HCT116 (cell line): ENCODE measurements around the gene CD320. TPM values are rescaled to one million over a fixed set of nuclear protein-coding genes. Genes with fewer than 3 reads are reported as not detected.
"Not testable (repeated sequence)": the region's sequence is repeated elsewhere in the genome, so short reads cannot be mapped to it uniquely, and the experiment has no call there.

Experiments
- ATAC-seq: fragments of 200-7000 bp; cut with Tn5 transposase; 2 replicates; pipeline ENCODE4 v1.9.1; 2020; ENCODE audit warnings: mild to moderate bottlenecking, moderate library complexity
- BruUV-seq: library from RNA; stranded (reverse); fragments of 400-500 nt; replicated peaks from 2 replicates; lab custom pipeline; 2021; lab: Mats Ljungman, UMichigan
- CTCF ChIA-PET: fragments of 300-600 bp; sonication (Branson Sonifier 250); formaldehyde crosslinking; loops from one replicate; lab custom pipeline; 2021; ENCODE audit warnings: antibody characterized with exemption; lab: Charles Lee
- POLR2A ChIA-PET: fragments of 300-600, 350-600 bp; sonication (Branson Sonifier 250); formaldehyde crosslinking; loops from one replicate; lab custom pipeline; 2021; ENCODE audit warnings: antibody characterized with exemption; lab: Charles Lee
- RAD21 ChIA-PET, 2 experiments: fragments of 300-600 bp; sonication (Branson Sonifier 250); formaldehyde crosslinking; loops; one replicate each; lab custom pipeline; 2023; ENCODE audit warnings: low total read pairs in 2 of 2; ENCODE audit not compliant: uncharacterized antibody in 2 of 2, unreplicated experiment in 2 of 2, low non-redundant PET in 1 of 2; lab: Charles Lee
- DNase-seq: peaks from one replicate; pipeline ENCODE4 v3.0.0-alpha.2; 2010; ENCODE audit warnings: low read depth, low spot score
- H2AFZ ChIP-seq: fragments of 200-600 bp; shearing (Covaris generic), sonication (generic); 2 replicates; pipeline ENCODE4 v1.6.1; 2017; ENCODE audit warnings: low read depth, mixed run types, mixed read lengths, antibody characterized with exemption, low read length; ENCODE audit not compliant: poor library complexity, severe bottlenecking
- H3K27ac ChIP-seq: 2 replicates; pipeline ENCODE4 v1.5.1; 2012; ENCODE audit warnings: low read depth, low read length
- H3K27me3 ChIP-seq: fragments of 200-600 bp; sonication (generic); 2 replicates; pipeline ENCODE4 v1.6.1; 2016; ENCODE audit warnings: mixed run types, low read length, mixed read lengths; ENCODE audit not compliant: insufficient read depth
- H3K36me3 ChIP-seq, 2 experiments: fragments of 200-500 bp in 1 of 2; fragments of 200-600 bp in 1 of 2; sonication (Bioruptor generic) in 1 of 2; sonication (generic) in 1 of 2; 2 replicates each; pipeline versions ENCODE4 v1.5.1 to v1.6.1; 2014 to 2016; ENCODE audit warnings: low read length in 2 of 2, inconsistent platforms in 1 of 2, mixed read lengths in 1 of 2, mixed run types in 1 of 2; ENCODE audit not compliant: insufficient read depth in 2 of 2, control insufficient read depth in 1 of 2
- H3K4me1 ChIP-seq, 2 experiments: fragments of 200-600 bp in 1 of 2; sonication (generic) in 1 of 2; 2 replicates each; pipeline versions ENCODE4 v1.5.1 to v1.6.1; 2012 to 2017; ENCODE audit warnings: low read length in 2 of 2, inconsistent platforms in 1 of 2, mild to moderate bottlenecking in 1 of 2, mixed read lengths in 1 of 2, mixed run types in 1 of 2, moderate library complexity in 1 of 2; ENCODE audit not compliant: insufficient read depth in 2 of 2, control insufficient read depth in 1 of 2
- H3K4me2 ChIP-seq: fragments of 200-600 bp; sonication (generic); 2 replicates; pipeline ENCODE4 v1.6.1; 2017; ENCODE audit warnings: mixed run types, low read length, mixed read lengths
- H3K4me3 ChIP-seq, 2 experiments: fragments of 200-600 bp in 1 of 2; sonication (generic) in 1 of 2; replicated peaks in 1 of 2; 2 replicates each; pipeline ENCODE4 v1.5.1; 2011 to 2016; ENCODE audit warnings: low read length in 2 of 2, control low read depth in 1 of 2, low read depth in 1 of 2, mild to moderate bottlenecking in 1 of 2, mixed read lengths in 1 of 2, mixed run types in 1 of 2
- H3K79me2 ChIP-seq: fragments of 200-600 bp; sonication (generic); 2 replicates; pipeline ENCODE4 v1.6.1; 2017; ENCODE audit warnings: mild to moderate bottlenecking, mixed run types, low read length, moderate library complexity, mixed read lengths; ENCODE audit not compliant: insufficient read depth
- H3K9ac ChIP-seq: fragments of 200-600 bp; sonication (generic); 2 replicates; pipeline ENCODE4 v1.6.1; 2016; ENCODE audit warnings: low read length, mixed read lengths
- H3K9me2 ChIP-seq: fragments of 200-600 bp; sonication (generic), shearing (Covaris generic); 2 replicates; pipeline ENCODE4 v1.6.1; 2017; ENCODE audit warnings: mixed run types, mild to moderate bottlenecking, moderate library complexity; ENCODE audit not compliant: insufficient read depth
- H3K9me3 ChIP-seq, 2 experiments: fragments of 200-500 bp in 1 of 2; fragments of 200-600 bp in 1 of 2; sonication (Bioruptor generic) in 1 of 2; sonication (generic) in 1 of 2; 2 replicates each; pipeline ENCODE4 v1.6.1; 2014 to 2017; ENCODE audit warnings: low read length in 2 of 2, mixed read lengths in 2 of 2, inconsistent platforms in 1 of 2, low read depth in 1 of 2, mild to moderate bottlenecking in 1 of 2, mixed run types in 1 of 2, moderate library complexity in 1 of 2; ENCODE audit not compliant: control insufficient read depth in 1 of 2, insufficient read depth in 1 of 2
- H4K20me1 ChIP-seq: fragments of 200-600 bp; sonication (generic), shearing (Covaris generic); 2 replicates; pipeline ENCODE4 v1.6.1; 2017; ENCODE audit warnings: mixed run types, mild to moderate bottlenecking, moderate library complexity; ENCODE audit not compliant: insufficient read depth
- CBX3 ChIP-seq: IDR thresholded peaks from 2 replicates; pipeline ENCODE4 v1.6.1; 2012; ENCODE audit warnings: low read depth
- CEBPB ChIP-seq: IDR thresholded peaks from 2 replicates; pipeline ENCODE4 v1.6.1; 2012; ENCODE audit warnings: low read depth
- EGR1 ChIP-seq: IDR thresholded peaks from 2 replicates; pipeline ENCODE4 v1.6.1; 2012; ENCODE audit warnings: low read depth
- FOSL1 ChIP-seq: IDR thresholded peaks from 2 replicates; pipeline ENCODE4 v1.6.1; 2012; ENCODE audit warnings: low read depth
- JUND ChIP-seq: IDR thresholded peaks from 2 replicates; pipeline ENCODE4 v1.6.1; 2012
- POLR2AphosphoS5 ChIP-seq: IDR thresholded peaks from 2 replicates; pipeline ENCODE4 v1.6.1; 2011; ENCODE audit warnings: mild to moderate bottlenecking, low read depth, low read length, moderate library complexity
- RAD21 ChIP-seq: IDR thresholded peaks from 2 replicates; pipeline ENCODE4 v1.6.1; 2012; ENCODE audit warnings: low read depth, mild to moderate bottlenecking
- SP1 ChIP-seq: IDR thresholded peaks from 2 replicates; pipeline ENCODE4 v1.6.1; 2012; ENCODE audit warnings: low read depth
- intact Hi-C: fragments of 100-400 bp; cut with micrococcal nuclease; formaldehyde crosslinking; loops from 2 replicates; pipeline ENCODE4 v1.10.0; 2022
- total RNA-seq: library from RNA; stranded (reverse); gene quantifications from one replicate; pipeline ENCODE4 v1.2.1, GENCODE V29; 2021; ENCODE audit not compliant: unreplicated experiment
- TF ChIP-seq, protein P1 (sequence below): IDR thresholded peaks from 2 replicates; pipeline ENCODE4 v1.6.1; 2012
- TF ChIP-seq, protein P2 (sequence below), 3 experiments: fragments of 200-600 bp in 1 of 3; sonication (generic) in 1 of 3; IDR thresholded peaks in 2 of 3; conservative IDR thresholded peaks in 1 of 3; 2 replicates each; pipeline ENCODE4 v1.5.1; 2012 to 2017; ENCODE audit warnings: low read depth in 2 of 3, low read length in 2 of 3, antibody characterized with exemption in 1 of 3, borderline replicate concordance in 1 of 3, control low read depth in 1 of 3, mild to moderate bottlenecking in 1 of 3, mixed read lengths in 1 of 3, mixed run types in 1 of 3, moderate library complexity in 1 of 3; ENCODE audit not compliant: insufficient read depth in 1 of 3

CD320 gene
- total RNA-seq, 1 experiment from 2014 or later: 86.2 TPM

DNA sequence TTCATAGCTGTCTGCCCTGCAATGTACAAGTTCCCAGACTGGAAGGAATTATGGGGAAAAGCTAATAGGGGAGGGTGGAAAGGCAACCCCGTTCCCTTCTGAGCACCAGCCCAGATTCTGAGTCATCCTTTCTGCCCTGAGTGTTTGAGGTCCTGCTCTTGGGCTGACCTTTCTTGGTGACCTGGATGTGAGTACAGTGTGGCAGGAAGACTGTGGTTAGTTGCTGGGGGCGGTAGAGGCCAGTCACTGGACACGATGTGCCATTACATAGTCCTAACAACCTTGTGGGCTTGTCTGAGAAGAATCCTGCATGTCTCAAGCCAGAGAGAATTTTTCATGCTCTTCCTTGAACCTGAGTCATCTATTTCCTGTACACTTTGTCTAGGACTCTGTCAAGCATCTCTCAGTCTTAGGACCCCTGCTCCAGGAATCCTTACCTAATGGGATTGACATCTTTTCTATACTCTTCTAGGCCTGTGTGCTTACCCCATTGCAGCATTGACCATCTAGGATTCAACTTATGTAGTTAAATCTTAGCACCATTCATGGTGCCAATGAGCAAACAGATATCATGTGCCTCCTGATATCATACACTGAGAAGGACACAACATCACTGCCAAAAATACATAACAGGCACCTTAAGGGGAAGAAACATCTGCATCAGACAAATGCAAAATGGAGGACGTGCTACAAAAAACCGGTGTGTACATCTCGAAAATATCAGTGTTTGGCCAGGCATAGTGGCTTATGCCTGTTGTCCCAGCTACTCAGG is 47.7 kb upstream of the CD320 start:
- no TSS peak for BruUV-seq
- H3K79me2 ChIP-seq: no peaks in the 10 kb centered on the region
- H3K9ac ChIP-seq: peak overlapping the region; percentile 42
- POLR2A ChIA-PET: interaction anchor here (0.7 to 2.6 kb wide), 5 partner anchors 8 to 158 kb away, joined by 4 to 20 read pairs (median 7); partner anchors contain the start of genes ANGPTL4, KANK3, RAB11B and ZNF414
- H3K9me3 ChIP-seq: no peaks in the 10 kb centered on the region
- TF ChIP-seq, protein P1, sequence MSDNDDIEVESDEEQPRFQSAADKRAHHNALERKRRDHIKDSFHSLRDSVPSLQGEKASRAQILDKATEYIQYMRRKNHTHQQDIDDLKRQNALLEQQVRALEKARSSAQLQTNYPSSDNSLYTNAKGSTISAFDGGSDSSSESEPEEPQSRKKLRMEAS: peak; percentile 71
- TF ChIP-seq EGR1 (peak; percentile 75), JUND (peak; percentile 94), SP1 (peak; percentile 96), CBX3 (peak; percentile 81), CEBPB (no peak; the same call in 1 of the 2 replicates), POLR2AphosphoS5 (peak; percentile 55), FOSL1 (peak; percentile 87), RAD21 (peak; percentile 54)
- TF ChIP-seq, protein P2, sequence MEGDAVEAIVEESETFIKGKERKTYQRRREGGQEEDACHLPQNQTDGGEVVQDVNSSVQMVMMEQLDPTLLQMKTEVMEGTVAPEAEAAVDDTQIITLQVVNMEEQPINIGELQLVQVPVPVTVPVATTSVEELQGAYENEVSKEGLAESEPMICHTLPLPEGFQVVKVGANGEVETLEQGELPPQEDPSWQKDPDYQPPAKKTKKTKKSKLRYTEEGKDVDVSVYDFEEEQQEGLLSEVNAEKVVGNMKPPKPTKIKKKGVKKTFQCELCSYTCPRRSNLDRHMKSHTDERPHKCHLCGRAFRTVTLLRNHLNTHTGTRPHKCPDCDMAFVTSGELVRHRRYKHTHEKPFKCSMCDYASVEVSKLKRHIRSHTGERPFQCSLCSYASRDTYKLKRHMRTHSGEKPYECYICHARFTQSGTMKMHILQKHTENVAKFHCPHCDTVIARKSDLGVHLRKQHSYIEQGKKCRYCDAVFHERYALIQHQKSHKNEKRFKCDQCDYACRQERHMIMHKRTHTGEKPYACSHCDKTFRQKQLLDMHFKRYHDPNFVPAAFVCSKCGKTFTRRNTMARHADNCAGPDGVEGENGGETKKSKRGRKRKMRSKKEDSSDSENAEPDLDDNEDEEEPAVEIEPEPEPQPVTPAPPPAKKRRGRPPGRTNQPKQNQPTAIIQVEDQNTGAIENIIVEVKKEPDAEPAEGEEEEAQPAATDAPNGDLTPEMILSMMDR (IDR thresholded peaks at IDR 0.05 in 2 of 3, conservative IDR thresholded peaks at IDR 0.05 in 1 of 3; ENCODE audit: borderline replicate concordance in 1 of 3, insufficient read depth in 1 of 3, low read depth in 2 of 3, low read length in 2 of 3): no peak
- TF ChIP-seq, all 23 proteins: peak for 8
- no peaks in the 10 kb centered on the region for H3K9me2 ChIP-seq
- intact Hi-C loops: loop anchor here (2.0 to 10.0 kb wide), 2 partner anchors 89 to 151 kb away; partner anchors contain the start of gene HNRNPM
- ATAC-seq: peak; percentile 73
- ChIA-PET RAD21 (interaction anchor here (0.6 to 1.2 kb wide), 2 partner anchors 58 to 224 kb away, joined by 4 to 5 read pairs; partner anchors contain the start of gene MARCHF2 (in 1 of the 2)), CTCF (interaction anchor here (1.2 to 4.0 kb wide), 10 partner anchors 7 to 224 kb away, joined by 3 to 41 read pairs (median 8); partner anchors contain the start of genes ANGPTL4, HNRNPM, MARCHF2 and RAB11B)
- DNase-seq: peak; percentile 70
- H3K4me2 ChIP-seq: peak overlapping the region; percentile 59
- no peaks in the 10 kb centered on the region for H3K27me3 ChIP-seq
- peaks cover 32 to 62% of the 10 kb centered on the region in 2 experiments for H3K4me1 ChIP-seq
- H2AFZ ChIP-seq: no peak overlapping the region
- H3K36me3 ChIP-seq: no peaks in the 10 kb centered on the region
- no peaks in the 10 kb centered on the region for H4K20me1 ChIP-seq
- peak overlapping the region in 1 of 2 experiments; percentile 6; a peak in 2 of 4 replicates for H3K4me3 ChIP-seq
- H3K27ac ChIP-seq: peak overlapping the region; percentile 34

DNA sequence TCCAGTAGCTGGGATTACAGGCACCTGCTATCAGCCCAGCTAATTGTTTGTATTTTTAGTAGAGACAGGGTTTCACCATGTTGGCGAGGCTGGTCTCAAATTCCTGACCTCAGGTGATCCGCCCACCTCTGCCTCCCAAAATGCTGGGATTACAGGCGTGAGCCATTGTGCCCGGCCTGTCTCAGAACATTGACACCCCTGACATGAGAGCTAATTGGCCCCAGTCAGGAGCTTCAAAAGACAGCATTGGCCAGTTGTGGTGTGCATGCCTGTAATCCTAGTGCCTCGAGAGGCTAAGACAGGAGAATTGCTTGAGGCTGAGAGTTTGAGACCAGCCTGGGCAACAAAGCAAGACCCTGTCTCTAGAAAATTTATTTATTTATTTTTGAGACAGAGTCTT is 44.7 kb upstream of the CD320 start:
- DNase-seq, H3K27me3 ChIP-seq, H4K20me1 ChIP-seq, H3K4me2 ChIP-seq, H2AFZ ChIP-seq, H3K9me2 ChIP-seq, H3K9ac ChIP-seq, RAD21 ChIA-PET, BruUV-seq, H3K36me3 ChIP-seq, H3K4me3 ChIP-seq, H3K9me3 ChIP-seq, H3K27ac ChIP-seq, ATAC-seq, H3K79me2 ChIP-seq: not testable (repeated sequence)
- ChIA-PET POLR2A (interaction anchor here (1.2 to 1.3 kb wide), 2 partner anchors 9 to 10 kb away, joined by 3 to 4 read pairs; partner anchors contain the start of gene KANK3), CTCF (interaction anchor here (0.7 to 4.0 kb wide), 7 partner anchors 10 to 992 kb away, joined by 3 to 41 read pairs (median 10); partner anchors contain the start of genes ANGPTL4 and MARCHF2)
- intact Hi-C loops: loop anchor here (5.0 to 10.0 kb wide), 3 partner anchors 59 to 224 kb away; partner anchors contain the start of genes HNRNPM, MARCHF2 and MYO1F
- peaks cover 21 to 45% of the 10 kb centered on the region in 2 experiments for H3K4me1 ChIP-seq
